ENCODE results near the gene IFNB1. TPM values are rescaled to one million over a fixed set of nuclear protein-coding genes. Genes with fewer than 3 reads are reported as not detected.

Gene IFNB1
- total and polyA plus RNA-seq, 5 donors from 2014 or later: not detected

DNA sequence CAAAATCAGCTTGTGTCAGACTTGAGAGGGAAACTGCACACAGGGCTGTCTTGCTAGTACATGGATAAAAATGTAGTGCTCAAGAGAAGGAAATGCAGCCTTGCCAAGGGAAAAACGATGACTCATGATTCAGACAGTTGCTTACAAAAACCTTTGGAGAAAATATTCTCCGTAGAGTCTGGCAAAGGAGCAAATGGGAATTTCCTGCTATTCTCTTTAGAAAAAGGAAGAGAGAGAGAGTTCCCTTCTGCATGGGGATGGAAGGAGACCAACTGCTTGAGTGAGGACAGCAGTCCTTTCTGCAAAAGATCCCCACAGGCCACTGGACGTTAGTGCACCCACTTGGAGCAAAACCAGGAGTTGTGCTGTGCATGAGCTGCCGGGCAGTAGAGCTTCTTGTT lies 7.6 kb downstream of the IFNB1 start:
- Histone ChIP-seq H3K9me3 (ENCODE audit: control insufficient read depth in 2 of 2, low read length in 2 of 2) (no peaks in the 10 kb centered on the region), H3K36me3 (ENCODE audit: control insufficient read depth, insufficient read depth, low read length) (no peaks in the 10 kb centered on the region), H3K4me3 (ENCODE audit: low read depth, low read length) (no peak overlapping the region), H3K4me1 (ENCODE audit: control insufficient read depth, insufficient read depth, low read length, poor library complexity, severe bottlenecking) (no peaks in the 10 kb centered on the region), H3K27me3 (ENCODE audit: control insufficient read depth, insufficient read depth, low read length) (no peaks in the 10 kb centered on the region), H3K27ac (ENCODE audit: insufficient read depth, low read length, poor library complexity, severe bottlenecking) (no peak overlapping the region)
- Mint-ChIP-seq H3K36me3 (no peaks in the 10 kb centered on the region), H3K9me3 (peaks cover 0 to 1% (median 0%) of the 10 kb centered on the region in 7 donors), H3K27me3 (peaks cover 10% of the 10 kb centered on the region), H3K4me3 (no peak overlapping the region), H3K27ac (no peak overlapping the region), H3K4me1 (no peaks in the 10 kb centered on the region)
- no peak for ATAC-seq (ENCODE audit: low read depth in 2 of 2)
- no peak for DNase-seq

DNA sequence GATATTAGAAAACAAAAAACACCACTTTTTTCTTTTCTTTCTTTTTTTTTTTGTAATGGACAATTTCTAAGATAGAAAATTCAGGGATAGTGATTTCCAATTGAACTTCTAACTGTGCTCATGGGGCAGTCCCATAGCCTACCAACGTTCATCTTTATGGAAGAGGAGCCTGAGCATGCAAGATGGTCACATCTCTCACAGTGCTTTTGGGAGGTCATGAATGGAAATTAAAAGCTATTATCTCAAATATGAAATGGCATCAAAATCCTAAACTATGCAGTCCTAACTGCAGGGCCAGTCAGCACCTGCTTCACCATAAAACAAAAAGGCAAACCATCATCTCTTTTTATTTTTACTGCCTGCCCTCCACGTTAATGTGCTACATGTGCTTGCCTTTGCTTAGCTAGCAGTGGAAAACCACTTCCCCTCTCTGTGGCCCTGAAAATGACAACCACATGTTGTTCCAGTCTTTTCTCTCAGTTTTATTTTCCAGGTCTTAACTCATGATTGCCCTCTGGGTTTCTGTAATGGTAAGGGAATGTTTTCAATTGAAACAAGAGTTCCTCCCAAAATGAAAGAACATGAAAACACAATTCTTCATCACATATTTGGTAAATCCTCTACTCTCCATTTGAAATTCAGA lies 16.7 kb downstream of the IFNB1 start:
- H3K4me3 Mint-ChIP-seq: no peak overlapping the region
- peaks cover 0 to 2% (median 0%) of the 10 kb centered on the region in 7 donors for H3K9me3 Mint-ChIP-seq
- peaks cover 4% of the 10 kb centered on the region for H3K27me3 Mint-ChIP-seq
- H3K4me1 Mint-ChIP-seq: peaks cover 8 to 17% (median 12%) of the 10 kb centered on the region in 4 donors
- no peaks in the 10 kb centered on the region for H3K9me3 ChIP-seq (ENCODE audit: control insufficient read depth in 2 of 2, low read length in 2 of 2)
- H3K36me3 ChIP-seq (ENCODE audit: control insufficient read depth, insufficient read depth, low read length): no peaks in the 10 kb centered on the region
- peak in 1 of 3 donors; percentile 26 for DNase-seq
- no peak for ATAC-seq (ENCODE audit: low read depth in 2 of 2)
- no peaks in the 10 kb centered on the region for H3K36me3 Mint-ChIP-seq
- no peaks in the 10 kb centered on the region for H3K4me1 ChIP-seq (ENCODE audit: control insufficient read depth, insufficient read depth, low read length, poor library complexity, severe bottlenecking)
- no peak overlapping the region for H3K4me3 ChIP-seq (ENCODE audit: low read depth, low read length)
- peak overlapping the region in 2 of 3 donors; percentile 15 to 84 for H3K27ac Mint-ChIP-seq
- H3K27me3 ChIP-seq (ENCODE audit: control insufficient read depth, insufficient read depth, low read length): no peaks in the 10 kb centered on the region
- no peak overlapping the region for H3K27ac ChIP-seq (ENCODE audit: insufficient read depth, low read length, poor library complexity, severe bottlenecking)

DNA sequence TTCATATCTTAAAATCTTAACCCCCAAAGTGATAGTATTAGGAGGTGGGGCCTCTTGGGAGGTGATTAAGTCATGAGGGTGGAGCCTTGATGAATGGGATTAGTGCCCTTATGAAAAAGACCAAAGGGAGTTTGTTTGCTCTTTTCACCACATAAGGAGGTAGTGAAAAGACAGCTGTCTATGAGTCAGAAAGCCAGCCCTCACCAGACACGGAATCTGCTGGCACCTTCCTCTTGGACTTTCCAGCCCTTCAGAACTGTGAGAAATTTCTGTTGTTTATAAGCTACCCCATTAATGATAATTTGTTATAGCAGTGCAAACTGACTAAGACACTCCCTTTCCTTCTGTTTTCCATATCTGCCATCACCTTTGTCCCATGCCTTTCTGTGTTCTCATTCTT lies 20.8 kb downstream of the IFNB1 start:
- no peaks in the 10 kb centered on the region for H3K36me3 Mint-ChIP-seq
- no peak for ATAC-seq (ENCODE audit: low read depth in 2 of 2)
- H3K27me3 Mint-ChIP-seq: no peaks in the 10 kb centered on the region
- no peak overlapping the region for H3K27ac Mint-ChIP-seq
- H3K4me3 ChIP-seq (ENCODE audit: low read depth, low read length): no peak overlapping the region
- no peaks in the 10 kb centered on the region for H3K27me3 ChIP-seq (ENCODE audit: control insufficient read depth, insufficient read depth, low read length)
- no peak for DNase-seq
- peaks cover 0 to 2% (median 0%) of the 10 kb centered on the region in 7 donors for H3K9me3 Mint-ChIP-seq
- H3K4me3 Mint-ChIP-seq: no peak overlapping the region
- no peak overlapping the region for H3K27ac ChIP-seq (ENCODE audit: insufficient read depth, low read length, poor library complexity, severe bottlenecking)
- H3K4me1 ChIP-seq (ENCODE audit: control insufficient read depth, insufficient read depth, low read length, poor library complexity, severe bottlenecking): no peaks in the 10 kb centered on the region
- H3K4me1 Mint-ChIP-seq: peaks cover 8 to 17% (median 12%) of the 10 kb centered on the region in 4 donors
- H3K9me3 ChIP-seq (ENCODE audit: control insufficient read depth in 2 of 2, low read length in 2 of 2): no peaks in the 10 kb centered on the region
- H3K36me3 ChIP-seq (ENCODE audit: control insufficient read depth, insufficient read depth, low read length): no peaks in the 10 kb centered on the region

DNA sequence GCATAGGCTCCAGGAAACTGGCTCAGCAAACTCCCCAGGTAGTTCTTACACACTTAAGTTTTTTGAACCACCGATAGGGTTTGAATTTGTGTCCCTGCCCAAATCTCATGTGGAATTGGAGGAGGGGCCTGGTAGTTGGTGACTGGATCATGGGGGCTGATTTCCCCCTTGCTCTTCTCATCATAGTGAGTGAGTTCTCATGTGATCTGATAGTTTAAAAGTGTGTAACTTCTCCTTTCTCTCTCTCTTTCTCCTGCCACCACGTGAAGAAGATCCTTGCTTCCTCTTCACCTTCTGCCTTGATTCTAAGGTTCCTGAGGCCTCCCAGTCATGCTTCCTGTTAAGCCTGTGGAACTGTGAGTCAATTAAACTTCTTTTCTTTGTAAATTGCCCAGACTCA lies 23.9 kb downstream of the IFNB1 start:
- Mint-ChIP-seq H3K4me3 (no peak overlapping the region), H3K27ac (peak overlapping the region in 1 of 3 donors; percentile 76)

DNA sequence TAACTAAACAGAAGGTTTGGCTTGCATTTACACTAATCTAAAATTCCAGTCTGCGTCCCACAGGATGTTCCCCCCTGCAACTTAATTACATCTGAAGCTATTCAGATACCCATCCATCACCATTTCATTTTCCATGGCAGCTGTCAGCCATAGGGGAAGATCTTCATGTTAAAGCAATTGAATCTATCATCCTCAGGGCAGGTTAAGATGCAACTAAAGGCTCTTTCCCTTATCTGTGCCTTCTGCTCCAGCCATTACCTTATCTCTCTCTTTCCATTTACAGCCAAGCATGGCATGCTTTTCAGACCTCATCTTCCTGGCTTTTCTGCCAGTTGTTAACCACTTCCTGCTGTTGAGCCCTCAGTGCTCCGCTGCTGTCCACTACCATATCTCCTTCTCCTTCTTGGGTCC lies 30.5 kb downstream of the IFNB1 start:
- Mint-ChIP-seq H3K27ac (no peak overlapping the region), H3K9me3 (peaks cover 0 to 2% (median 0%) of the 10 kb centered on the region in 7 donors), H3K4me1 (peaks cover 0 to 5% (median 0%) of the 10 kb centered on the region in 4 donors), H3K36me3 (peaks cover 3% of the 10 kb centered on the region), H3K4me3 (no peak overlapping the region), H3K27me3 (no peaks in the 10 kb centered on the region)
- Histone ChIP-seq H3K36me3 (ENCODE audit: control insufficient read depth, insufficient read depth, low read length) (no peaks in the 10 kb centered on the region), H3K27ac (ENCODE audit: insufficient read depth, low read length, poor library complexity, severe bottlenecking) (no peak overlapping the region), H3K4me3 (ENCODE audit: low read depth, low read length) (no peak overlapping the region), H3K27me3 (ENCODE audit: control insufficient read depth, insufficient read depth, low read length) (no peaks in the 10 kb centered on the region), H3K4me1 (ENCODE audit: control insufficient read depth, insufficient read depth, low read length, poor library complexity, severe bottlenecking) (no peaks in the 10 kb centered on the region), H3K9me3 (ENCODE audit: control insufficient read depth in 2 of 2, low read length in 2 of 2) (no peaks in the 10 kb centered on the region)
- DNase-seq (no peak), ATAC-seq (ENCODE audit: low read depth in 2 of 2) (no peak)

More for the DNA sequence above, 23.9 kb downstream of the IFNB1 start:
- Histone ChIP-seq H3K4me3 (ENCODE audit: low read depth, low read length) (no peak overlapping the region), H3K9me3 (ENCODE audit: control insufficient read depth in 2 of 2, low read length in 2 of 2) (no peaks in the 10 kb centered on the region), H3K4me1 (ENCODE audit: control insufficient read depth, insufficient read depth, low read length, poor library complexity, severe bottlenecking) (no peaks in the 10 kb centered on the region), H3K36me3 (ENCODE audit: control insufficient read depth, insufficient read depth, low read length) (no peaks in the 10 kb centered on the region), H3K27me3 (ENCODE audit: control insufficient read depth, insufficient read depth, low read length) (no peaks in the 10 kb centered on the region), H3K27ac (ENCODE audit: insufficient read depth, low read length, poor library complexity, severe bottlenecking) (no peak overlapping the region)
- peaks cover 0 to 4% (median 0%) of the 10 kb centered on the region in 4 donors for H3K4me1 Mint-ChIP-seq
- H3K9me3 Mint-ChIP-seq: peaks cover 0 to 2% (median 0%) of the 10 kb centered on the region in 7 donors
- ATAC-seq (ENCODE audit: low read depth in 2 of 2) (no peak), DNase-seq (no peak)
- no peaks in the 10 kb centered on the region for H3K27me3 Mint-ChIP-seq
- H3K36me3 Mint-ChIP-seq: peaks cover 3% of the 10 kb centered on the region

DNA sequence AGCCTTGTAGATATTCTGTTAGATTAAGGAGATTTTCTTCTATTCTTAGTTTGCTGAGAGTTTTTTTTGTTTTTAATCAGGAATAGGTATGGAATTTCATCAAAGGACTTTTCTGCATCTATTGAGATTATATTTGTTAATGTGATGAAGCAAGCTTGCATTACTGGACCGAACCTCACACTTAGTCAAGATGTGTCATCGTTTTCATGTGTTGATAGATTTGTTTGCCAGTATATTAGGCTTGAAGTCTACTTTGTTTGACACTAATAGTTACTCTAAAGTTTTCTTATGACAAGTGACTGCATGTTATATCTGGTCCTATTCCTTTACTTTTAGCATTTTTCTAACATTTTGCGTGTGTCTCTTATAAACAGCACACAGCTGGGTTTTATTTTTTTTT lies 33.9 kb downstream of the IFNB1 start:
- Mint-ChIP-seq H3K4me3 (no peak overlapping the region), H3K9me3 (peaks cover 0 to 2% (median 0%) of the 10 kb centered on the region in 7 donors), H3K4me1 (peaks cover 0 to 11% (median 6%) of the 10 kb centered on the region in 4 donors), H3K27ac (no peak overlapping the region), H3K27me3 (no peaks in the 10 kb centered on the region), H3K36me3 (no peaks in the 10 kb centered on the region)
- no peak overlapping the region for H3K4me3 ChIP-seq (ENCODE audit: low read depth, low read length)
- DNase-seq: no peak
- H3K9me3 ChIP-seq (ENCODE audit: control insufficient read depth in 2 of 2, low read length in 2 of 2): no peaks in the 10 kb centered on the region
- H3K27me3 ChIP-seq (ENCODE audit: control insufficient read depth, insufficient read depth, low read length): no peaks in the 10 kb centered on the region
- no peak for ATAC-seq (ENCODE audit: low read depth in 2 of 2)
- no peak overlapping the region for H3K27ac ChIP-seq (ENCODE audit: insufficient read depth, low read length, poor library complexity, severe bottlenecking)
- no peaks in the 10 kb centered on the region for H3K36me3 ChIP-seq (ENCODE audit: control insufficient read depth, insufficient read depth, low read length)
- no peaks in the 10 kb centered on the region for H3K4me1 ChIP-seq (ENCODE audit: control insufficient read depth, insufficient read depth, low read length, poor library complexity, severe bottlenecking)

DNA sequence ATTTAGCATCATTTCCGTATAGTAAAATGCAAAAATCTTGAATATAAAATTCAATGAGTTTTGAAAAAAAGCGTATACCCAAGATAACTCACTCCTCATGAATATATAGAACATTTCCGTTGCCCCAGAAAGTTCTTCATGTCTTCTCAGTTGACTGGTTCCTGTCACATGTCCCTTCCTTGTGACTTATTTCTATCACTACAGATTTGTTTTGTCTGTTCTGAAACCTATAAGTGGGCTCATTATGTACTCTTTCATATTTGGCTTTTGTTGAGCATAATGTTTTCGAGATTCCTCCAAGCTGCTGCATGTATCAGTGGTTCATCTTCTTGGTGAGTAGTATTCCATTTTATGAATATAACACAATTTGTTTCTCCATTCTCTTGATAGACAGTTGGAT lies 35.3 kb downstream of the IFNB1 start:
- no peaks in the 10 kb centered on the region for H3K4me1 ChIP-seq (ENCODE audit: control insufficient read depth, insufficient read depth, low read length, poor library complexity, severe bottlenecking)
- H3K36me3 ChIP-seq (ENCODE audit: control insufficient read depth, insufficient read depth, low read length): no peaks in the 10 kb centered on the region
- Mint-ChIP-seq H3K27me3 (no peaks in the 10 kb centered on the region), H3K27ac (no peak overlapping the region), H3K9me3 (peaks cover 0 to 2% (median 0%) of the 10 kb centered on the region in 7 donors), H3K4me3 (no peak overlapping the region), H3K36me3 (no peaks in the 10 kb centered on the region), H3K4me1 (peaks cover 0 to 12% (median 7%) of the 10 kb centered on the region in 4 donors)
- ATAC-seq (ENCODE audit: low read depth in 2 of 2) (no peak), DNase-seq (no peak)
- H3K4me3 ChIP-seq (ENCODE audit: low read depth, low read length): no peak overlapping the region
- H3K27me3 ChIP-seq (ENCODE audit: control insufficient read depth, insufficient read depth, low read length): no peaks in the 10 kb centered on the region
- no peak overlapping the region for H3K27ac ChIP-seq (ENCODE audit: insufficient read depth, low read length, poor library complexity, severe bottlenecking)
- no peaks in the 10 kb centered on the region for H3K9me3 ChIP-seq (ENCODE audit: control insufficient read depth in 2 of 2, low read length in 2 of 2)

DNA sequence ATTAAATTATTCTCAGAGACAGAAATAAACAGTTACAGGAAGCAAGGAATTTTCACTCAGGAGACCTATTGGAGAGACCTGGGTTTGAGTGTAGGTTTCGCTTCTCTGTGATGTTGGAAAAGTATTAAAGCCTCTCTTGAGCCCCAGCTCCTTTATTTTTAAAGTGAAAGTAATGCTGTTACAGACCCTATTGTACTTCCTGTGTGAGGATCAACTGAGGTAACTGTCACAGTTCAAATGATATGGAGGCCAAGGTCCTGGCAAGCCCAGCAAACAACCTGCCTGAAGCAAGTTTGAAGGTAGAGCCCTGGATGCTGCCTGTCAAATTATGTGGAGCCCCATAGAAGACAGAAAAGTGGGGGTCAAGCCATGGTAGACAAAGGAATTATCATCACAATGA lies 38.4 kb downstream of the IFNB1 start:
- ATAC-seq (ENCODE audit: low read depth in 2 of 2) (no peak), DNase-seq (peak in 1 of 3 donors; percentile 33)
- Mint-ChIP-seq H3K4me3 (peak overlapping the region in 2 of 4 donors; percentile 2 to 68), H3K9me3 (peaks cover 0 to 3% (median 0%) of the 10 kb centered on the region in 7 donors), H3K36me3 (peaks cover 4% of the 10 kb centered on the region), H3K27me3 (peaks cover 5% of the 10 kb centered on the region), H3K4me1 (peaks cover 0 to 12% (median 6%) of the 10 kb centered on the region in 4 donors), H3K27ac (peak overlapping the region; percentile 0 to 55 (median 45))
- Histone ChIP-seq H3K36me3 (ENCODE audit: control insufficient read depth, insufficient read depth, low read length) (no peaks in the 10 kb centered on the region), H3K4me1 (ENCODE audit: control insufficient read depth, insufficient read depth, low read length, poor library complexity, severe bottlenecking) (no peaks in the 10 kb centered on the region), H3K9me3 (ENCODE audit: control insufficient read depth in 2 of 2, low read length in 2 of 2) (no peaks in the 10 kb centered on the region), H3K4me3 (ENCODE audit: low read depth, low read length) (no peak overlapping the region), H3K27me3 (ENCODE audit: control insufficient read depth, insufficient read depth, low read length) (no peaks in the 10 kb centered on the region), H3K27ac (ENCODE audit: insufficient read depth, low read length, poor library complexity, severe bottlenecking) (no peak overlapping the region)

All from CD4-positive, CD25-positive, alpha-beta regulatory T cell (primary cell).